Measurements from ENCODE around the gene GP9.

The GP9 gene

DNA sequence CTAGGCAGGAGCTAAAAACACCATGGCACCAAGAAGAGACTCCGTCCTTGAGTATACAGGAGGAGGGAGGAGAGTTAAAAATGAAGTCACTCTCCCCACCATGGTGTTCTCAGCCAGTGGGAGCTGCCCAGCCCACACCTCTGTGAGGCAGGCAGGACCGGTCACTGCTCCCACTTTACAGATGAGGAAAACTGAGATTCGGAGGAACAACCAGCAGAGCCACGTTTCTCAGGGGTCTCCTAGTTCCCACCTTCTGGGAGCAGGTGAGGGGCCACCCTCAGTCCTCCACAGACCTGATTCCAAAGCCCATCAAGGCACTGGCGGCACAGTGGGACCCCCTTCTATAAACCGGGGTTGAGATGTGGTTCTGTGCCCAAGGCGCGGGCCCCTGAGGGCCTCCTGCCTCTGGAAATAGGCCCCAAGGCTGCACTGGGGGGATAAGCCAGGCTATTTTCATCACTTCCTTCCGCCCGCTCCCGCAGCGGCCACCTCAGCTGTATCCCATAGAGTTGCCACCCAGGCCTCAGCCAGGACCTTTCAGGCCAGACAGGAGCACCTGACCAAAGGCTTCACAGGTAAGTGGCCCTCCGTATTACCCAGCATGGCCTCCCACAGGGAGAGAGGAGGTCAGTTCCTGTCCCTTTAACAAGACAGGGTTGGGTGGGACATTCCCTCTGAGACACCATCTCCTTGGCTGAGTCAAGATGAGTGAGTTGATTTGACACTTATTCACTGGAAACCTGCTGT, at the start of gene GP9:
TSS of gene GP9 (plus strand) at position 504 of the 747 bp plus-strand sequence. CDS start 961 bp downstream, outside the sequence.
- no peak for DNase-seq

DNA sequence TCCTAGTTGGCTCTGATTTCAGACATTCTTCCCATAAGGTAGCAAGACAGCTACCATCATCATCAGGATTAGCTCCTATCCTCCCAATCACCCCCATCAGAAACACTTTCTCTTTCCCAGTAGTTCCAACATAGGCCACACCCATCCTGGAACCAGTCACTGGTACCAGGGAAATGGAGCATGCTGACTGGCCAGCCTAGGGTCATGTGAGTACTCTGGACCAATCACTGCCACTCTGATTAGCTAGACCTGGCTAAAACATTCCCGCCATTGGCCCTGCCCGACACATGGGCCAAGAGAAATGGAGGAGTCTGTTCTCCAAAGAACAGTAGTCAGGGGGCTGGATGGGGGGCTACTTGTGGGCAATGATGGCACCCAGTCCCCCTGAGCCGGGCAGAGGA, 47.1 kb upstream of the GP9 start:
- no peak for DNase-seq

DNA sequence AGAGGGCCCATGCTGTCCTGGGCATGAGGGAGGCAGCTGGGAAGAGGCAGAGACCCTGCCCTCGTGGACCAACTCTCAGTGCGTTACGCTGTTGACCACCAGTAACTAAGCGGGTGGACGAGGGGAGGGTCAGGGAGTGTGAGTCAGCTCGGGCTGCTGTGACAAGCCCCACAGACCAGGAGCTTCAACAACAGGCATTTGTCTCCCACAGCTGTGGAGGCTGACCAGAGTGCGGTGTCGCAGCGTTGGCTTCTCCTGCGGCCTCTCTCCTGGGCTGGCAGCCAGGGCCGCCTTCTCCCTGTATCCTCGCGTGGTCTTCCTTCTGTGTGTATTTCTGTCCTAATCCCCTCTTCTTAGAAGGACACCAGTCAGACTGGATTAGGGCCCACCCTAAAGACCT, 46.4 kb upstream of the GP9 start:
- DNase-seq = no peak

DNA sequence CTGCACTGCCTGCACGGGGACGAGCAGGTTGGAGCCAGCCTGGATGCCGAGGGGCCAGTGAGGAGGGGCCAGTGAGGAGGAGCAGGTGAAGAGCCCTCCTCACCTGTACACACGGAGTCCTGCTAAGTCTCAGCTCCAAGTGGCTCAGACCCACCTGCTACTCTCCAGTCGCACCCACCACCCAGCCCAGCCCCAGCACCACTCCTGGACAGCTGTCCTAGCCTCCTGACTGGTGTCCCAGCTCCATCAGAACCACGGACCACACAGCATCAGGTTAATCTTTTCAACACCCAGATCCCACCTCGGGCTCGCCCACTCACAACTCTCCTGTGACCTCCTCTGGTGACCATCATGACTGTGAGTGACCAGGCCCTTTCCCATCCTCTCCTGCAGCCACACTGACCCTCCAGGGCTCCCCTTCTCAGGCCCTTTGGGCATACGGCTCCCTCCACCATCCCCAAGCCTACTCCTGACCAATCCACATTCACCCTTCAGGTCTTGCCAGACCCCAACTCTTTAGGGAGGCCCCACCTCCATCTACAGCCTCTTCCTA, 45.7 kb upstream of the GP9 start:
- DNase-seq = no peak

DNA sequence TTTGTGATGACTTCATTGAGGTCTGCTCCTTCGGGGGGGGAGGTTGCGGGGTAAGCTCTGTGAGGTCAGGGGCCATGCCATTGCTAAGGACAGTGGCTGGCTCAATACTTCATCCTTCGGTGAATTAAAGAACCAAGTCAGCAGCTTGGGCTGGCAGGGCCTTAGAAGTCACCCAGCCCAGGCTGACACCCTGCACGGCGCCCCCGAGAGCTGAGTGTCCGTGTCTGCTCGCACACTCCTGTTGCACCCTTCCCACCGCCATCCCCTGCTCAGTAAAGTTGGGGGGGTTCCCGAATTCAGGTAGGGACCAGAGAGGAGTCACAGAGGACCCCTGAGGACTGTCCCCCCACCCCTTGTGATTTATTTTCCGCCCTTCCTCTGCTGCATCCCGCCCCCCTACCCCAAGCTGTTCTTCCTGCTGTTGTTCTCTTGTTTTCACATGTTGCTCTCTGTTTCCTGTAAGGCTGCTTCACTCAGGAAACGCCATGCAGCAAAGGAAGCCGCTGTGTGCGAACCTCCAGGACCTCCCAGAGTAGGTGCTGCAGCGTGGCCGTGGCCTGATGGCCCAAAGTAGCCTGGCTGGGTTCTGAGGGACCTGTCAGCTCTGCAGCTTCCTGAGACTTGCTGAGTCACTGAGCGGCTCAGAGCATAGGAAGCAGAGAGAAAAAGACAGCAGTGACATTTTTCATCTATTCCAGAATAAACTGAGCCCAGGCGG, 45.0 kb upstream of the GP9 start:
- no peak for DNase-seq

DNA sequence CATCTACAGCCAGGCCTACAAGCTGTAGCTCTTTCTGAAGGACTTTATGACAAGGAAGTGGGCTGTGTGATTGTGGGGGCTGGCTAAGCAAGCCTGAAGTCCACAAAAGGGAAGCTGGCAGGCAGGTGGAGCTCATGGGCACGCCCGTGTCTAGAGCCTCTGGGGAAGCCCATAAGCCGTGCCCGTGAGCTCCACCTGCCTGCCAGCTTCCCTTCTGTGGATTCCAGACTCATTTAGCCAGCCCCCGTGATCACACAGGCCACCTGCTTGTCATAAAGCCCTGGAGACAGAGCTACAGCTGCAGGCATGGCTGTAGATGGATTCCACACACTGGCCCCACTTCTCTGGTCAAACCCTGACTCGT, 44.2 kb upstream of the GP9 start:
- peak; percentile 91 for DNase-seq

DNA sequence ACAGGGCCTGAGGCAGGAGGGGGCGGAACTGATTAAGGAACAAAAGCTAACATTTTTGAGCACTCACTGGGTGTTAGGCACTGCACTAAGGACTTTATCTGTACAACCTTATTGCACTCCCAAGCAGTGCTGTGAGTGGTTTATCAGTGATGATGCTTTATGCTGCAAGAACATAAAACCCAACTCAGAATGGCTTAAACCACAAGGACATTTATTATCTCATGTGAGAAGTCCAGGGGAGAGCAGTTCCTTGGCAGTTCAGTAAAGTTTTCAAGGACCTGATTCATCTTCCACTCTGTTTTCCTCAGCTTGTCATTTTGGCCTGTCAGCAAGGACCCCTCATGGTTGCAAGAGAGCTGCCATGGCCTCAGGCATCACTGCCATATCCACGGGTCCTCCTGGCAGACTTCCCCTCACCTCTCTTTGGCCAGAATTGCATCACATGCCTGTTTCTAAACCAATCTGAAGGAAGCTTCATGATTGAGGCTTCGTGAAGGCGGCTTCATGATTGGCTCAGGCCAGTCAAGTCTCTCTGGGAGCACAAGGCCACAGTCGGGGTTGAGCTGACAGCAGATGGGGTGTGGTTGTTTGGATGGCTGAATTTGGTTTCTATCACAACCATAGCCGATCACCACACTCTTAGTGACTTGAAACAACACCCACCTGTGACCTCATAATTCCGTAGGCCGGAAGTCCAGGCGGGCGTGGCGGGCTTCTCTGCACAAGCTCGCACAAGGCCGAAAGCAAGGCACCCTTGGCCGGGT, 43.7 kb upstream of the GP9 start:
- DNase-seq = no peak

DNA sequence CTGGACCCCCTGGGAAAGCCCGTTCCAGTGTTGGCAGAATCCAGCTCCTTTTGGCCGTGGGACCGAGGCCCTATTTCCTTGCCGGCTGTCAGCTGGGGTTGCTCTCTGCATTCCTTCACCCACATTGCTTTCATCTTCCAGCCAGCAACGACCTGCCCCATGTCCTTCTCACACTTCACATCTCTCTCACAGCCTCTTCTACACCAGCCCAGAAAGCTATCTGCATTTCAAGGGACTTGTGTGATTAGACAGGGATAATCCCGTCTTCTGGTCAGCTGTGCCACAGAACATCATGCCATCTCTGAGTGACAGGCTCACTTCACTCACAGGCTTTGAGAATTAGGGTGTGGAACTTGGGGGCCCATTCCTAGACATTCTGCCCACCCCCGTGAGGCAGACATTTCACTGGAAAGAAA, 43.1 kb upstream of the GP9 start:
- DNase-seq = no peak

DNA sequence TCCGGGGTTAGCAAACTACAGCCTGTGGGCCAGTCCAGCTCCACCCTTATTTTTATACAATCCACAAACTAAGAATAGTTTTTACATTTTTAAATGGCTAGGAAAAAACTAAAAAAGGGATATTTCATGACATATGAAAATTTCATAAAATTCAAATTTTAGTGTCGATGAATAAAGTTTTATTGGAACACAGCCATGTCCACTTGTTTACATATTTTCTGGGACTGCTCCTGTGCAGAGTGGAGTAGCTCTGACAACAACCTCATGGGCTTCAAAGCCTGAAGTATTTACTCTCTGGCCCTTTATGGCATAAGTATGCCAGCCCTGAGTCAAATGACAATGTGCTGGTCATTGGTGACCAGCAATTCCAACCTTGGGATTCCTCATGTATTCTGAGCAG, 42.3 kb upstream of the GP9 start:
- DNase-seq = no peak

DNA sequence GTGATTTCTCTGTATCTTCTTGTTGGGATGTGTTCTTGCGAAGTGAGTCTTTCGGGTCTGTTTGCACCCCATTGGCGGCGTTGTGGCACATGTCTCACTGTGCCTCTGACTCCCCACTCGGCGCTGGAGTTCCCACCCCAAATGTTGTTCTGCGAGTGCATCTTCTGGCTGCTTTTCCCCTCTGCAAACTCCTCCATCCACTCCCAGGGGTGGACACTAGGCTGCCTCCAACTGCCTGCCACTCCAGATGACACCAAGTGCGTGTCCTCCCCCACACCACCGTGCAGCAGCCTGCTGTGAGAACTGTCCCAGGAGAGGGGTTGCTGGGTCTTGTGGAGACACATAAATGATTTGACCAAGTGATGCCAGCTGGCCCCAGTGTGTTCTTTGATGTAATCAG, 41.8 kb upstream of the GP9 start:
- DNase-seq = no peak

DNA sequence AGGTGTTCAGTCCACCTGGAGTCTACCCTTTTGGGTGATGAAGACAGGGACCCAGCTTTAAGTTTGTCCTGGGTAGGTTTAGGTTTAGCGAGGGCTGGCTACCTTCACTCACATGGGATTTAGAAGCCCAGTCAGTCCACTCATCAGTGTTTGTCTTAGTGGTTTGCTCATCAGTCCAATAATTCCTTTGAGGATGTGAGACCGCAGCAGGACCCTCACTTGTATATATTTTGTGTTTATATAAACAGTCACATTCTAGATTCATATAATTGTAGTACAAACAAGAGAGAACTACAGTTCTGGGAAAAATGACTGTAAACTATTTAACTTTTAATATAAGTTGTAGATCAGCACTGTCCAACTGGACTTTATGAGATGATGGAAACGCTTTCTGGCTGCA, 41.3 kb upstream of the GP9 start:
- no peak for DNase-seq

DNA sequence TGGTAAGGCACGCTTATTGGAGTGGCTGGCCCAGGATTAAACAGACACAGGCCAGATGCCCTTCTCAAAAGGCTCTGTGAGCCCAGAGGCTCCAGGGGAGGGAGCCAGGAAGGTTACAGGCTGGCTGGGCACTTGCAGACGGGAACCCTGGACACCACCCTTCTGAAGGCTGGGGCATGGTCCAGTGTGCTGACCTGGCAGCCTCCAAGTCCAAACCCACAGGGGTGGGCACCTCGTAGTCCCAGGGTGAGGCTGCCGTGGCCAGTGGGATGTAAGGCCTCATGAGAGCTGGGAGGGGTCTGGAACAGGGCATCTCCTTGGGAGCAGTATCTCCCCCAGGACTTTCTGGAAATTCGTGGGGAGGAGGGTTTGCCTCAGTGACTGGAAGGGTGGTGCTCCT, 39.9 kb upstream of the GP9 start:
- no peak for DNase-seq

DNA sequence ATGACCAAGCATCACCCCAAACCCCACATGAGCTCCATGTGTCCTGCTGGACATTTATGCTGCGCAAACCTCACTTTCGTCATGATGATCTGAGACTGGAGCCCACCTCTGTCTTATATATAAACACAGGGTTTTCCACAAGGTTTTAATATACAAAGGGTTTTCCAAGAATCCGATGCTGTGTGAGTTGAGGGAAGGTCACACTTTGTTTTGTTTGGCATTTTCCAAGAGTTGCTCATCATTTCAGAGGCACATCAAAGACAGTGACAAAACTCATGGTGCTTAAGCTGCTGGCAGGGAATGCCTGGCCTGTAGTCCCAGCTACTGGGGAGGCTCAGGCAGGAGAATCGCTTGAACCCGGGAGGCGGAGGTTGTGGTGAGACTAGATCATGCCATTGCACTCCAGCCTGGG, 39.4 kb upstream of the GP9 start:
- no peak for DNase-seq

DNA sequence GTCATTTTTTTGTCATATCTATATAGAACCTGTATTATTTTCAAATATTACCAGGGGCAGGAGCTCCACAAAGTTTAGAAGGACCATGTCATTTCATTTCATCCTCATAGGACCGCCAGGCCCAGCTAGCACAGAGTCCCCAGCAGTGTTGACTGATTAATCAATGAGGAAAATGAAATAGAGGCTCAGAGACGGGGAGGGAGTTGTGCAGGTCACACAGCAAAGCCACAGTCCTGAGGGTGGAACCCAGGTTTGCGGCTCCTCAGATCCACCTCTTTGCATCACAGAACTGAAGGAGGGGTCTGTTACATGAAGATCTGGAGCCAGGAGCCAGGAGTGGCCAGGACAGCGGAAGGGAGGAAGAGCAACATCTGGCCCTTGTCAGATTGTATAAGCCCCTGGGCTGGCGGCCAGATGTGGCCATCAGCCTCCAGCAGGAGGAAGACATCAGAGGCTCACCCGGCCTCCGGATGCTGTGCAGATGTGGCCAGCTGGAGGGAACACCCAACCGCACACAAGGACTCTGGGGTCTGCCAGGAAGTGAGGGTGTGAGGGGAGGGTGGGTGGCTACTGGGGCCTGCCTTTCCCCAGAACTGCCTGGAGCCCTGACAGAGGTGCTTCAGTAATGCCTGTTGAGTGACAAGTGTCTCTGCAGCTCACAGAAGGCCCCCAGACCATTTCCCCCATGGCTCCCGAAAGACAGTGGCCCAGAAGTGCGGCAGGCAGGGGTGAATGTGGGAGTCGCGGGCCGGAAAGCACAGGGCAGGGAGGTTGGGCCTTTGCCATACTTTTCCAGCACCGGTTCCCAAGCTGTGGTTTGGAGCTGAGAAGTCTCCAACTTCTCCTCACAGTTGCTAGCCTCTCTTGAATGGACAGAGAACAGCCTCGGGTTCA, 38.2 kb upstream of the GP9 start:
- no peak for DNase-seq

DNA sequence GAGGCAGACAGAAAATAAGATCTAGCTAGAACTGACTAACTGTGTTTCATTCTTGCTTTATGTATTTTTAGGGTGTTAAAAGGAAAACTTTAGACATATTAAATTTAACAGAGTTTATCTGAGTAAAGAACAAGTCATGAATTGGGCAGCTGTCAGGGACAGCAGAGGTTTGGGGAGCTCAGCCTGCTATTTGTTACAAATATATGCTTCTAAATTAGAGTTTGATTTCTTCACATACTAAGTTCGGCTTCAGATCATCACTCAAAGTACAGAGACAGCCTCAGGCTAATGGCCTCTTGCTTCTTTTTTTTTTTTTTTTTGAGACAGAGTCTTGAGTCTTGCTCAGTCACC, 37.6 kb upstream of the GP9 start:
- no peak for DNase-seq

DNA sequence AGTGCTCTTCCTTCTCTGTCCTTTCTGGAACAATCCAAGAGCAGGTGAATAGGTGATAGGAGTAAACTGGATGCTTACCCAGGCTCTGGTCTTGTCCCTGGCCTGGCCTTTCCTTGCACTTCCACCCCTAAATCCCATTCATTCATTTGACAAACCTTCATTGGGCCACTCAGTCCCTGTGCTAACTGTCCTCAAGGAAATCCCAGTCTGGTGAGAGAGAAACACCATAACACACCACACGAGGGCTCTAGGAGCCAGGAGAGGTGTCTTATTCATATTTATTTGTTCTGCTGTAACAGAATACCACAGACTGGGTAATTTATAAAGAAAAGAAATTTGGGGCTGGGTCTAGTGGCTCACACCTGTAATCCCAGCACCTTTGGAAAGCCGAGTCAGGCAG, 36.7 kb upstream of the GP9 start:
- DNase-seq = peak; percentile 17

DNA sequence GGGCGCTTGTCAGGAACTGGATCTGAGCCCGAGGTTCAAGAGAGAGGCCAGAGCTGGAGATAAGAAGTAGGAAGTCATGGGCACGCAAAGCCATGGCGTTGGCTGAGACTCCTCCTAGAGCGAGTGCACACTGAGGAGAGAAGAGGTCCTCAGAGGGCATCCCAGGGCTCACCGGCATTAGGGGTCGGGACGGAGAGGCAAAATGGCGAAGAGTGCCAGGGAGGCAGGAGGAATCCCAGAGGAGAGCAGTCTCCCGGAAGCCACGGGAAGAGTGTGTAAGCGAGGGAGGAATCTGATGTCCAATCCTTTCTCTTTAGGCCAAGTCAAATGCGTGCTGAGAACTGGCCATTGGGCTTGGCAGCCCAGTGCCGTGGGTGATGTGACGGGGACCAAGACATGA, 35.5 kb upstream of the GP9 start:
- DNase-seq = no peak

DNA sequence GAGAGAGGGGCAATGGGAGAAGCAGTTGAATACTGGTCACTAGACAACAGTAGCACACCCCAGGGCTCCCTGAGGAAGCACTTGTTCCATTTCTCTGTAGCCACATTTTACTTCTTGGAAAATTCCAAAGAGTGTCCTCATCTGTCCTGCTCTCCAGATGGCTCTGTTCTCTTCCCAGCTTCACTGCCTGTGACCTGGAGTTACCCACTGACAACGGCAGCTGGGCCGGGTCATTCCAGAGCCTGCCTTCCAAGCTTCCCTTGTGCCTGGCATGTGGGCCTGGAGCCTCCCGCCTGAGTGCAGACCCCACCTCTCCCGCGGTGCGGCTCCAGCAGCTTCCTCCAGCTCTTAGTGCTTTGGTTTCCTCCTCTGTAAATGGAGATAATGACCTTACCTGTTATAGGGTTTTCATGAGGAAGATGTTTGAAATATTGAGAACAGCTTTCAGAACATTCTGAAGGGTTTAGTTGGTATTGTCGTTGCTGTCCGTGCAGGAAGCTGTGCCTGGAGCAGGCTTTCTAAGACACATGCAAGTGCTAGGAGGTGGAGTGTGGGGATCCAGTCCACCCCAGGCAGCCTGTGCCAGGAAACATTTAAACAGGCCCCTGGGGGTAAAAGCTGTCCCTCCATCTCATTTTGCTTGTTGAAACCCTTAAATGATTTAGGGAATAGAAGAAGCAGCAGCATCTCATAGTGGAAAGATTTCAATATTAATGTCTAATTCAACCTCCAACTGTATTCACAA, 34.7 kb upstream of the GP9 start:
- DNase-seq = no peak

DNA sequence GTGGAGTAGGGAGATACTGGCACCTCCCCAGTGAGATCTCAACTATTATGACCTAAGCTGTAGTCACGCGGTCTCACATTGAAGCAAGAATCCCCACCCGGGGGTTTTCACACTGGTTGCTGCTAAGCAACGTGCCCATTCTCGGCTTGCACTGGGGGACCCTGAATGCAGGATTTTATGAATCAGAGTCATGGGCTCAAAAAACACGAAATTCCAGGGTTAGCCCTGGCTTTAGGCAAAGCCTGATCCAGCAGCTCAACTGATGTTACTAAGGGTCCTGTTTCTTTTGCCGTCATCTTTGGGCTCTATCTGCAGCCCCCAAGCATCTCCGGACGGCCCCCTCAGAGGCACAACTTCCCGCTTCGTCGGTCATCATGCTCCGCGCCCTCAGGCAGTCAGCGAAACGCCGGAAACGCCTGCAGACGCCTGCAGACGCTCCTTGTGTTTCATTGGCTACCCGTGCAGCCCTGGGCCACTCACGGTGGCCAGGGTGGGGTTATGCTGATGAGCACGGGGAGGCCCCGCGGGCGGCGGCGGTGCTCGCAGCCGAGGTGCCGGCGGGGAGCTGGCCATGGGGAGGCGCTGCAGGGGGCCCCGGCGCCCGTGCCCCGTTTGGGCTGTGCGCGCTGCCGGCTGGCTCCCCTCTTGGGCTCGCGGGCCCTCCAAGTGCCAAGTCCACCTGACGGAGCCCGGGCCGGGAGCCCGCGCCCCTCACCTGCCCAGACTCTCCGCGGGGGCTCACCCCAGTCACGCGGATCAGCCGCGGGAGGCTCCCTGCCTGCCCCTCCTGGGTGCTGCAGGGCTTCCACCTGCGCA, 33.6 kb upstream of the GP9 start:
- peak; percentile 92 for DNase-seq

DNA sequence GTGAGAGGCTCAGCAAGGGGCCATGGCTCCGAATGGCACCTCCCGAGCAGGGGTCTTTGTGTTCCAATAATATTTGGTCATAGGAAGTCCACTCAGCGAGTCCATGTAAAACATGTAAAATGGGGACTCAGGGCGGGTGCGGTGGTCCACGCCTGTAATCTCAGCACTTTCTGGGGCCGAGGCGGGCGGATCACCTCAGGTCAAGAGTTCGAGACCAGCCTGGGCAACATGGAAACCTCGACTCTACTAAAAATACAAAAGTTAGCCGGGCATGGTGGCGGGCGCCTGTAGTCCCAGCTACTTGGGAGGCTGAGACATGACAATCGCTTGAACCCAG, 33.1 kb upstream of the GP9 start:
- DNase-seq = no peak

DNA sequence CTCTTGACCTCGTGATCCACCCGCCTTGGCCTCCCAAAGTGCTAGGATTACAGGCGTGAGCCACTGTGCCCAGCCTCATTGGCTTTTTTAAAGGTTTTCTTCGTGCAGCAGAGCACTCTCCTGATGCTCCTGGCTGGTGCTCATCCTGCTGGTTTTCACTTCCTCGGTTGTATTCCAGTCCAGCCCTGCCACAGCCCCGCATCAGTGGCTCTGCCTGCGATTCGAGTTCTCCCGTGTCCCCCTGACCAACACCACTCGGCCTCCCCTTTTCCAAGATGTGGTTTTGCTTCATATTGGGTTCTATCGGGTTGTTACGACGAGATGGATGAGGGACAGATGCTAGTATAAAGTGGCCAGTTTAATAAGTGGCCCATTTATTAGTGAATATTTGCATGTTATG, 31.7 kb upstream of the GP9 start:
- DNase-seq = no peak
